Skeletal muscle satellite cell (primary cell): ENCODE results near the gene PNKD. TPM values are rescaled to one million over a fixed set of nuclear protein-coding genes. Genes with fewer than 3 reads are reported as not detected.

ENCODE experiments used
- H3K27me3 ChIP-seq: 2 replicates; pipeline ENCODE4 v1.7.0; 2013; ENCODE audit warnings: low read length; ENCODE audit not compliant: control insufficient read depth, insufficient read depth
- H3K36me3 ChIP-seq: 2 replicates; pipeline ENCODE4 v1.7.0; 2013; ENCODE audit warnings: mild to moderate bottlenecking, control low read depth, low read length; ENCODE audit not compliant: insufficient read depth
- H3K4me1 ChIP-seq: 2 replicates; pipeline ENCODE4 v1.7.0; 2013; ENCODE audit warnings: low read length; ENCODE audit not compliant: control insufficient read depth, insufficient read depth
- H3K4me2 ChIP-seq: 2 replicates; pipeline ENCODE4 v1.7.0; 2013; ENCODE audit warnings: mild to moderate bottlenecking, low read length
- H3K4me3 ChIP-seq: 2 replicates; pipeline ENCODE4 v1.7.0; 2013; ENCODE audit warnings: low read length
- H3K9ac ChIP-seq: 2 replicates; pipeline ENCODE4 v1.7.0; 2013; ENCODE audit warnings: mild to moderate bottlenecking, low read depth, low read length, moderate library complexity
- H3K9me3 ChIP-seq: replicated peaks from 2 replicates; pipeline ENCODE4 v1.7.0; 2013; ENCODE audit warnings: mild to moderate bottlenecking, control low read depth, low read length
- small RNA-seq: library from RNA; depleted of rRNA; stranded (forward); fragments of <200 nt; gene quantifications from one replicate; pipeline ENCODE3, GENCODE V24; 2012

Gene PNKD

DNA sequence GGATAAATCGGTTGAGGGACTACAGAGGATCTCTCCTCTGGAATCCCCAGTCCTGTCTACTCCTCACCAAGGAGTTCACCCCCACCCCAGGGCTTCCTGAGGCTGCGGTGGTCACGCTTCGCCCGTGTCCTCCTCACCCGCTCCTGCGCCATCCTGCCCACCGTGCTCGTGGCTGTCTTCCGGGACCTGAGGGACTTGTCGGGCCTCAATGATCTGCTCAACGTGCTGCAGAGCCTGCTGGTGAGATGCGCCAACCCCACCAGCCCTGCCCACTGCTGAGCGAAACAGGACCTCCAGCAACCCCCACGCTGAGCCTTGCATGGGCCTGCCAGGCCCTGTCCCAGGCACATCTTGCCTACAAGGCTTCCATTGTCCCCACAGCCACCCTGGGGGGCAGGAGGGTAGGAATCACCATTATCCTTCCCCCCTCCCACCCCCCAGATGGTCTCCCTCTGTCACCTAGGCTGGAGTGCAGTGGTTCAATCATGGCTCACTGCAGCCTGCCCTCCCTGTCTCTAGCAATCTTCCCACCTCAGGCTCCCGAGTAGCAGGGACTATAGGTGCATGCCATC is 122.7 kb downstream of the PNKD start:
- H3K36me3 ChIP-seq, result no peaks in the 10 kb centered on the region
- no peak overlapping the region for H3K9ac ChIP-seq
- no peak overlapping the region for H3K4me2 ChIP-seq
- H3K4me3 ChIP-seq, result no peak overlapping the region
- no peaks in the 10 kb centered on the region for H3K27me3 ChIP-seq
- peaks cover 16% of the 10 kb centered on the region for H3K4me1 ChIP-seq
- no peaks in the 10 kb centered on the region for H3K9me3 ChIP-seq

- H3K27me3 ChIP-seq, result no peaks in the 10 kb centered on the region
- no peaks in the 10 kb centered on the region for H3K36me3 ChIP-seq
- no peak overlapping the region for H3K4me2 ChIP-seq
- H3K9me3 ChIP-seq, result no peaks in the 10 kb centered on the region
- peaks cover 21% of the 10 kb centered on the region for H3K4me1 ChIP-seq
- no peak overlapping the region for H3K9ac ChIP-seq
- H3K4me3 ChIP-seq, result no peak overlapping the region
Observed at GRCh38 chr2:218393750-218394290, 123.5 kb downstream of the PNKD start.

DNA sequence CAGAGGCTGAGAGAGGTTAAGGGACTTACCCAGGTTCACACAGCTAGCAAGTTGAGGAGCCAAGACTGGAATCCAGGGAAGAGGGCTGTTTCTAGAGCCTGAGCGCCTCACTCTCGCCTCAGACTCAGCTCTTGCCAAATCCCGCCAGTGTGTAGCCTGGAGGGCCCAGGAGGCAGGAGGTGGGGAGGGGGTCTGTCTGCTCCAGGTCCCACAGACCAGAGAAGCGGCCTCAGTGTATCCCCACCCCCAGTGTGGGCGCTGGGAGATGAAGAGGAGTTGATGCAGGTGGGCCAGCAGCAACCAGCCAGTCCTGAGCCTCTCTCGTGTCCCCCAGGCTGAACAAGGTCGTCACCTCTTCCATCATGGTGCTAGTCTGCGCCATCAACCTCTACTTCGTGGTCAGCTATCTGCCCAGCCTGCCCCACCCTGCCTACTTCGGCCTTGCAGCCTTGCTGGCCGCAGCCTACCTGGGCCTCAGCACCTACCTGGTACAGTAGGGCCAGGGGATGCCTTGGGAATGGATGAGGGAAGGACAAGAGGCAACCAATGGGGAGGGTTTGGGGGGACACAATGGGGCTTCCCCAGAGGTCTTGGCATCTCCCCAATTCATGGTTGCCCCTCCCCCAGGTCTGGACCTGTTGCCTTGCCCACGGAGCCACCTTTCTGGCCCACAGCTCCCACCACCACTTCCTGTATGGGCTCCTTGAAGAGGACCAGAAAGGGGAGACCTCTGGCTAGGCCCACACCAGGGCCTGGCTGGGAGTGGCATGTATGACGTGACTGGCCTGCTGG is 124.2 kb downstream of the PNKD start:
- no peak overlapping the region for H3K4me2 ChIP-seq
- H3K36me3 ChIP-seq, result no peaks in the 10 kb centered on the region
- no peaks in the 10 kb centered on the region for H3K9me3 ChIP-seq
- no peaks in the 10 kb centered on the region for H3K27me3 ChIP-seq
- H3K4me3 ChIP-seq, result no peak overlapping the region
- no peak overlapping the region for H3K9ac ChIP-seq
- peaks cover 26% of the 10 kb centered on the region for H3K4me1 ChIP-seq

- H3K9me3 ChIP-seq, result no peaks in the 10 kb centered on the region
- H3K4me2 ChIP-seq, result no peak overlapping the region
- no peak overlapping the region for H3K4me3 ChIP-seq
- H3K36me3 ChIP-seq, result no peaks in the 10 kb centered on the region
- H3K27me3 ChIP-seq, result no peaks in the 10 kb centered on the region
- H3K4me1 ChIP-seq, result peaks cover 26% of the 10 kb centered on the region
- H3K9ac ChIP-seq, result no peak overlapping the region
Observed at GRCh38 chr2:218395090-218395444, 124.7 kb downstream of the PNKD start.

DNA sequence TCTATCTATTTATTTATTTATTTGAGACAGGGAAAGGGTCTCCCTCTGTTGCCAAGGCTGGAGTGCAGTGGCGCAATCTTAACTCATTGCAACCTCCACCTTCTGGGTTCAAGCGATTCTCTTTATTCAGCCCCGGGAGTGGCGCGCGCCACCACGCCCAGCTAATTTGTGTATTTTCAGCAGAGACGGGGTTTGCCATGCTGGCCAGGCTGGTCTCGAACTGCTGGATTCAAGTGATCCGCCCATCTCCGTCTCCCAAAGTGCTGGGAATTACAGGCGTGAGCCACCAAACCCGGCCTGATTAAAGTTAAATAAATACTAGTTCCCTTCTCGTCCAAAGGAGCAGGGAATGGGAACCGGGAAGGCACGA is 125.1 kb downstream of the PNKD start:
- Histone ChIP-seq H3K4me2 (peak overlapping the region; percentile 93), H3K9me3 (no peaks in the 10 kb centered on the region), H3K4me1 (peaks cover 26% of the 10 kb centered on the region), H3K9ac (peak overlapping the region; percentile 91), H3K36me3 (no peaks in the 10 kb centered on the region), H3K4me3 (peak overlapping the region; percentile 86), H3K27me3 (no peaks in the 10 kb centered on the region)

DNA sequence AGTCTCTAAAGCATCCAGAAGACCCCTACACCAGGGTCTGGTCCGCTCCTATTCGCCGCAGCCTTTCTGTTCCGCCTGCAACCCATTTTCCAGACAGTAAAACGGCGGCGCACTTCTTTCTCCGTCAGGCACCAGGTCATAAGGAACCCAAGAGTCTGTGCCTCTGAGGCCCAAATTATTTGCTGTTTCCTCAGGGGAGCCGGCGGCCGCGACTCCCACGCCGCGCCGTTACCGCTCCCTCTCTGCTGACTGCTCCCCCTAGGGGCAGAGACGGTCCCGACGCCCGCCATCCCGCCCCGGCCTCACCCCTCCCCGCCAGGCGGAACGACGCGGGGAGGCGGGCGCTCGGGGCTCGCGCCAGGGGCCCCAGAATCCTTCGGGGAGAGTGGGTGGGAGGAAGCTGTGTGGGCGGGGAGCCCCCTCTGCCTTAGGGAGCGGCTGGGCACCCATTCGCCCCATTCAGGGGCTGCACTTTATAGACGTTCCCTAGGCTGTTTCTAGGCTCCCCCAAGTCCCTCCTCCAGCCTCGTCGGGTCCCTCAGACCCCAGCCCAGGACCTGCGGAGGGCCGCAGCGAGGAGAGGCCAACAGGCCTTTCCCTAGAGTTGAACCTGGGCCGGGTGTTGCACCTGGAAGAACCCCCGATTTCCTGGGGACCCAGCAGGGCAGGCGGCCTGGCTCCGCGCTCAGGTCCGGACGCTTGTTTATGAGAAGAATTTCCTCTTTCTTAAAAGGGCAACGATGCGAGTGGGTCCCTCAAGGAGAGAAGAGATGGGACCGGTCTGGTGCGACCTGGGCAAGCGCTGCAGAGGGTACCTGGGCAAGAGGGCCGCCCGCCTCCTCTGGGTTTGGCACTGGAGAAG is 125.7 kb downstream of the PNKD start:
- Histone ChIP-seq H3K4me1 (peaks cover 27% of the 10 kb centered on the region), H3K4me2 (peak overlapping the region; percentile 93), H3K4me3 (peak overlapping the region; percentile 86)

More for the DNA sequence above, 125.7 kb downstream of the PNKD start:
- Histone ChIP-seq H3K27me3 (no peaks in the 10 kb centered on the region), H3K9me3 (no peaks in the 10 kb centered on the region), H3K36me3 (no peaks in the 10 kb centered on the region), H3K9ac (peak overlapping the region; percentile 91)

Small RNA genes lying within 50 kb of the gene (small RNA-seq; reads per million reads assigned to genes)
- gene MIR6810, result not detected
